Activated naive CD8-positive, alpha-beta T cell treated with anti-CD3 and anti-CD28 coated beads, Interleukin-2, amount 10 ng/mL, durations not matched to agents 7 days and 5 days (primary cell): ENCODE data around the gene UVSSA. TPM values are rescaled to one million over a fixed set of nuclear protein-coding genes. Genes with fewer than 3 reads are reported as not detected.
"Not testable (repeated sequence)": the region's sequence is repeated elsewhere in the genome, so short reads cannot be mapped to it uniquely, and the experiment has no call there.

Experiments used
- ATAC-seq: fragments of 150-1000 bp; cut with Tn5 transposase; one replicate; pipeline ENCODE4 v1.10.0; 2021; ENCODE audit warnings: low read depth, moderate library complexity
- POLR2A ChIA-PET: fragments of 350-600 bp; sonication (Branson Sonifier 250); formaldehyde crosslinking; loops from one replicate; lab custom pipeline; 2021; ENCODE audit warnings: antibody characterized with exemption; lab: Charles Lee
- DNase-seq: peaks from one replicate; pipeline ENCODE4 v3.0.0; 2021
- H3K27ac Mint-ChIP-seq: one replicate; pipeline ENCODE4 v1.8.0; 2022; ENCODE audit warnings: mild to moderate bottlenecking, mixed read lengths
- H3K27me3 Mint-ChIP-seq: one replicate; pipeline ENCODE4 v1.8.0; 2022; ENCODE audit warnings: mild to moderate bottlenecking, moderate library complexity, mixed read lengths
- H3K36me3 Mint-ChIP-seq: one replicate; pipeline ENCODE4 v1.8.0; 2021; ENCODE audit warnings: mild to moderate bottlenecking, mixed read lengths
- H3K4me1 Mint-ChIP-seq: one replicate; pipeline ENCODE4 v1.8.0; 2021; ENCODE audit warnings: mixed read lengths
- H3K4me3 Mint-ChIP-seq: one replicate; pipeline ENCODE4 v1.8.0; 2022; ENCODE audit warnings: mild to moderate bottlenecking, moderate library complexity, mixed read lengths
- H3K9me3 Mint-ChIP-seq: one replicate; pipeline ENCODE4 v1.8.0; 2021; ENCODE audit warnings: mixed read lengths
- total RNA-seq, 2 experiments: library from RNA; stranded (reverse); gene quantifications; one replicate each; pipeline ENCODE4 v1.2.3, GENCODE V29; 2021

The UVSSA gene
- total RNA-seq, 2 experiments from 2014 or later = 30.0 to 30.9 TPM

- Mint-ChIP-seq H3K27ac (no peak overlapping the region), H3K4me1 (no peaks in the 10 kb centered on the region), H3K9me3 (no peaks in the 10 kb centered on the region), H3K27me3 (no peaks in the 10 kb centered on the region), H3K4me3 (no peak overlapping the region), H3K36me3 (no peaks in the 10 kb centered on the region)
- ATAC-seq = no peak
- no peak for DNase-seq
- POLR2A ChIA-PET = no interaction called here
Measured at GRCh38 chr4:1379351-1379781, 32.4 kb downstream of the UVSSA start.

DNA sequence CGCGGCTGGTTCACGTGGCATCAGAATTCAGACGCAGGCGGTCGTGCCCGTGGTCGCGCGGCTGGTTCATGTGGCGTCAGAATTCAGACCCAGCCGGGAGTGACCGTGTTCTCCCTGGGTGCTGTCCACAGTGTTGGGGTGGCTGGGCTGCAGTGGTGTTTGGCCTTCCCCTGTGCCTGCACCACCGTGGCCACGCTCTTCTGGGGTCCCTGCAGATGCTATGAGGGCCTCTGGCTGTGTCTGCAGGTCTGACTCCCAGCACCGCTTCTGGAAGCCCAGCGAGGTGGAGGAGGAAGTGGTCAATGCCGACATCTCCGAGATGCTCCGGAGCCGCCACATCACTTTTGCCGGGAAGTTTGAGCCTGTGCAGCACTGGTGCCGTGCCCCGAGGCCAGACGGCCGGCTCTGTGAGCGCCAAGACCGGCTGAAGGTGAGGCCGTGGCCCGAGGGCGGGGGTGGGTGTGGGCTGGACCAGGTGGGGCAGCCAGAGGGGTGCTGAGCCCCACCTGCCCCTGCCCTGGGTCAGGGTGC is 32.9 kb downstream of the UVSSA start:
- no peak for ATAC-seq
- DNase-seq = peak; percentile 18
- POLR2A ChIA-PET = no interaction called here
- no peaks in the 10 kb centered on the region for H3K4me1 Mint-ChIP-seq
- no peaks in the 10 kb centered on the region for H3K36me3 Mint-ChIP-seq
- H3K27me3 Mint-ChIP-seq = no peaks in the 10 kb centered on the region
- H3K27ac Mint-ChIP-seq = no peak overlapping the region
- H3K4me3 Mint-ChIP-seq = no peak overlapping the region
- H3K9me3 Mint-ChIP-seq = no peaks in the 10 kb centered on the region

- Mint-ChIP-seq H3K4me3 (no peak overlapping the region), H3K36me3 (no peaks in the 10 kb centered on the region), H3K4me1 (no peaks in the 10 kb centered on the region), H3K27me3 (no peaks in the 10 kb centered on the region), H3K27ac (no peak overlapping the region), H3K9me3 (no peaks in the 10 kb centered on the region)
- peak; percentile 19 for DNase-seq
- POLR2A ChIA-PET = no interaction called here
- ATAC-seq = no peak
Measured at GRCh38 chr4:1380368-1381151, 33.6 kb downstream of the UVSSA start.

DNA sequence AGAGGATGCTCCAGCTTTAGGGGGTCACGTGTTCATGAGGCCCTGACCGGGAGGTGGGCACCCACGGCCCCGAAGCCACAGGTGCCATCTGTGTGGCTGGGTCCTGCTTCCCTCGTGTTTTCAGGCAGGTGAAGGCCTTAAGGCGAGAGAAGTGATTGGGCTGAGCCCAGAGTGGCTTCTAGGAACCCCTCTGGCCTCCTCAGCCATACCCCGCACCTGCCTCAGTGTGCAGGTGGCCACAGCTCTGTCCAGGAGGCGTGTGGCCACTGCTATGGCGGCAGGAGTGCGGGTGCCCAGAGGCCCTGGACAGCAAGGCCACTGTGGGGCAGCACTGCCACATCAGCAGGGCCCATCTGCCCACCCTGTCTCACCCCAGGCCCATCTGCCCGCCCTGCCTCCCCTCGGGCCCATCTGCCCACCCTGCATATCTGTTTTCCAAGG is 34.2 kb downstream of the UVSSA start:
- H3K27me3 Mint-ChIP-seq = no peaks in the 10 kb centered on the region
- no peaks in the 10 kb centered on the region for H3K9me3 Mint-ChIP-seq
- H3K27ac Mint-ChIP-seq = no peak overlapping the region
- no peak overlapping the region for H3K4me3 Mint-ChIP-seq
- ATAC-seq = no peak
- POLR2A ChIA-PET = no interaction called here
- H3K4me1 Mint-ChIP-seq = no peaks in the 10 kb centered on the region
- DNase-seq = peak; percentile 15
- H3K36me3 Mint-ChIP-seq = no peaks in the 10 kb centered on the region

DNA sequence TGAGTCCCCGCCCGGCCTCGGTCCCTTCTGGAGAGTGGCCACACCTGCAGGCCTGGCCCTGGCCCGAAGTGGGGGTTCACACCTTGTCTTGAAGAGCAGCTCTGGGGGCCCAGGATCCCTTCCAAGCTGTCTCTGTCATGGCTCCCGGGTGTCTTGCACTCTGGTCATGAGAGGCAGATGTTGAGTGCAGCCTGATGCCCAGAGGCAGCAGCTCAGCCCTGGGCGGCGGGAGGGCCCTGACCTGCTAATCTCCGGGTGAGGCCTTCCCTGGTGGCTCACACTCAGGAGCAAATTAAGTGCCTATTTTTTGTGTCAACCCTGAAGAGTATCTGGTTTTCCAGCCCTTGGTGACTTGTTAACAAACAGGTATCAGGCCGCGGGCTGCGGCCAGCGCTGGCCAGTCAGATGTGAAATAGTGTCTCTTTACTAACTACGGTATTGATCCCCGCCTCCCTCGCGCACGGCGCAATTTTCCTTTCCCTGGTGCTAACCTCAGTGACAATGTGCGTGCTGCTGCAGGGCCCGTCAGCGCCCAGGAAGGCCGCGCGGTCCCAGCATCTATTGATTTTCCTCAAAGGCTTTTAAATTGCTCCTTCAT is 35.0 kb downstream of the UVSSA start:
- POLR2A ChIA-PET = no interaction called here
- Mint-ChIP-seq H3K27me3 (no peaks in the 10 kb centered on the region), H3K9me3 (no peaks in the 10 kb centered on the region), H3K36me3 (no peaks in the 10 kb centered on the region), H3K4me3 (no peak overlapping the region), H3K4me1 (no peaks in the 10 kb centered on the region), H3K27ac (no peak overlapping the region)
- ATAC-seq (no peak), DNase-seq (peak; percentile 19)

- DNase-seq = peak; percentile 24
- H3K9me3 Mint-ChIP-seq = no peaks in the 10 kb centered on the region
- H3K4me1 Mint-ChIP-seq = no peaks in the 10 kb centered on the region
Measured at GRCh38 chr4:1382776-1383727, 36.0 kb downstream of the UVSSA start.

DNA sequence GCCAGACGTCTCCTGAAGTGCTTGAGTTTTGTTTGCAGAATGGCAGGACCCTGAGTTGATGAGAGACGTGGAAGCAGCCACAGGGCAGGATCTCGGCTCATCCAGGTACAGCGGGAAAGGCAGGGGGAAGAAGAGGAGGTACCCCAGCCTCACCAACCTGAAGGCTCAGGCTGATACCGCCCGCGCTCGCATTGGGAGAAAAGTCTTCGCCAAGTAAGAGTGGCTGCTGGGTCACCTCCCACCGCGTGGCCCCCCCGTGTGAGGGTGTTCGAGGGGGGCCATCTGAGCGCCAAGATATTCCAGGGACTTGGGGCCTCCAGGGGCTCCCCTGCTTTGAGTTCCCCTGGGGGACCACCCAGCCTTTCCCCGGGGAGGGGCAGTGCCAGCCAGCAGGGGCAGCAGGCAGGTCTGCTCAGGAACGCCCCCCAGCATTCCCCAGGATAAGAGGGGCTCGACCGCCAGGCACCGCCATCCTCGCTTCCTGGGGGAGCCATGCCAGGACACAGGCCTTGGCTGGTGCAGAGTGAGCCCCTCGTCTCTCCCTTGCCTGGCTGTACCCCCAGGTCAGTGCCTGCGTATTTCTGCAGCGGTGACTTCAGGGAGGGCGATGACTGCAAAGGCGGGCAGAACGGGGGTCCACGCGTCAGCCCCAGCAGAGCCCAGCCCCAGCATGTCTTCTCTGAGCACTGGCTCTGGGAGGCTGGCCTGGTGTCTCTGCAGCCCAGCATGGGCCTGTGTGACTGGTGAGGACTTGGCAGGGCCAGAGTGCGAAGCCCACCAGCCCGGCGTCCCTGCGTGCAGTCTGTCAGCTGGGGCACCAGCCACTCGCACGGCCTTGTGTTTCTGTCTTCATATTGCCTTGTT is 37.0 kb downstream of the UVSSA start:
- POLR2A ChIA-PET = no interaction called here
- peaks cover 9% of the 10 kb centered on the region for H3K36me3 Mint-ChIP-seq
- DNase-seq = no peak
- H3K9me3 Mint-ChIP-seq = peaks cover 6% of the 10 kb centered on the region
- ATAC-seq = no peak
- no peak overlapping the region for H3K27ac Mint-ChIP-seq
- no peak overlapping the region for H3K4me3 Mint-ChIP-seq
- H3K27me3 Mint-ChIP-seq = no peaks in the 10 kb centered on the region
- no peaks in the 10 kb centered on the region for H3K4me1 Mint-ChIP-seq

More at GRCh38 chr4:1382776-1383727, 36.0 kb downstream of the UVSSA start:
- no peak overlapping the region for H3K4me3 Mint-ChIP-seq
- no peaks in the 10 kb centered on the region for H3K27me3 Mint-ChIP-seq
- no peak for ATAC-seq
- POLR2A ChIA-PET = no interaction called here
- no peak overlapping the region for H3K27ac Mint-ChIP-seq
- peaks cover 4% of the 10 kb centered on the region for H3K36me3 Mint-ChIP-seq

DNA sequence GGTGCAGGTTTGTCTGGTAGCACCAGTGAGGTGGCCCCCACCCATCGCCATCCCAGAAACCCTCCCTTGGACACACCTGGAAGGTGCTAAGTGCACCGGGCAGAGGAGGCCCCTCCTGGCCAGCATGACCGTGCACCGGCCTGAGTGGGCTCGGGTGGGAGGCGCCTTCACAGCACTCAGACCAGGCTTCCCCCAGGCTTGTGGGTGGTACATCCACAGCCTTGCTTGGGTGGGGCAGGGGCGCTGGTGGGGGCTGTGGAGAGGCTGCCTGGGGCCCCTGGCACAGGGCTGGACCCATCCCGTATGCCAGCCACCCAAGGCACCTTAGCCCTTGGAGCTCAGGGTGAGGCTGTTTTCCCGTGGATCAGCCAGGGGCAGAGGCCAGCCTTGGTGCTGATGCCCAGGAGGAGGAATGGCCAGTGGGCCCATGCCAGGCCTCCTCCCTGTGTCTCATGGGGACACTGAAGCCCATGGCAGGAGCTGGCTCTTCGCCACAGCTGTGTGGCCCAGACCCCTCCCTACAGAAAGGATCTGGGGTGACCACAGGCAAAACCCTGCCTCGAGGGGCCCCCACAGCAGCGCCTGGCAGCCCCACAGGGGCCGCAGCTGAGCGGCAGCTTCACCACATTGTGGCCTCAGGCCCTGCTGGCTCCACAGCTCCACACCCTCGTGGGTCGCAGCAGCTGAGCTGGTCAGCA is 37.8 kb downstream of the UVSSA start:
- H3K27me3 Mint-ChIP-seq = no peaks in the 10 kb centered on the region
- DNase-seq (peak; percentile 22), ATAC-seq (no peak)
- H3K9me3 Mint-ChIP-seq = peaks cover 6% of the 10 kb centered on the region
- no peaks in the 10 kb centered on the region for H3K4me1 Mint-ChIP-seq
- POLR2A ChIA-PET = no interaction called here
- no peak overlapping the region for H3K27ac Mint-ChIP-seq
- H3K36me3 Mint-ChIP-seq = peaks cover 9% of the 10 kb centered on the region
- no peak overlapping the region for H3K4me3 Mint-ChIP-seq

DNA sequence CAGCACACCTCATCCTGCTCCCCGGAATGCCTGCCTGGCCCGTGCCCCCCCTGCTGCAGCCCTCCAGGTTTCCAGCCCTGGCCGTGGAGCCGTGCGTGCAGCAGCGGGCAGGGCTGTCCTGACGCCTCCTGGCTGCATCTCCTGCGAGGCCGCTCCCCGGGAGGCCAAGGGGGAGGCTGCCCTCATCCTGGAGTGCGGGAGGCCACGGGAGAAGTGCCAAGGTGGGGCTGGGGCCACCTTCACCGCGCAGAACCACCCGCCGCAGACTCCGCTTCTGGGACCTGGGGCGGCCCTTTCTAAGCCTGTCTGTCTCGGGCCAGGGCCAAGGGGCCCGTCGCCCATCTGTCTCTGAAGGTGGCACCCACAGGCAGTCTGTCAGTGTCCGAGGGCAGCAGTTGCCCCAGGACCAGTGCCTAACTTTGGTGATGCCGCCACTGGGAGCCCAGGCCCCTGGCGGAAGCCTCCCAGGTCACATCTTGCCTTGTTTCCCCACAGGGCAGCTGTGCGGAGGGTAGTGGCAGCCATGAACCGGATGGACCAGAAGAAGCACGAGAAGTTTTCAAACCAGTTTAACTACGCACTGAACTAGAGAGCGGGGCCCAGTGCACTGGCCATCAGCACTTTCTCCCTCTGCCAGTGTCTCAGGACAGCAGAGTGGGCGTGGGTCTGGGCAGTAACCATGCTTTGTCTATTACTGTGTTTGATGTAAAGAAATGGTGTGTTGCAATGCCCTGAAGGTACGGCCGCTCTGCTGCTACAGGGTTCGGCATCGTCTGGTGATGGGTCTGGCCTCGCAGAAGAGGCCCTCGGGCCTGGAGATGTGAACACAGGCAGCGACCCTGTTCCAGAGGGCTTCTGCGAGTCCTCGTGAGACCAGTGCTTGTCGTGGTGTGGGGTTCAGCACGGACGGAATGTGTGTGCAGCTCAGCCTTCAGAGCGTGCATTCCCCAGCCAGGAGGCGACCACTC is 38.6 kb downstream of the UVSSA start:
- Mint-ChIP-seq H3K27ac (no peak overlapping the region), H3K36me3 (peaks cover 9% of the 10 kb centered on the region), H3K9me3 (peaks cover 6% of the 10 kb centered on the region), H3K4me3 (no peak overlapping the region), H3K4me1 (no peaks in the 10 kb centered on the region), H3K27me3 (no peaks in the 10 kb centered on the region)
- DNase-seq (peak; percentile 20), ATAC-seq (no peak)
- POLR2A ChIA-PET = no interaction called here

DNA sequence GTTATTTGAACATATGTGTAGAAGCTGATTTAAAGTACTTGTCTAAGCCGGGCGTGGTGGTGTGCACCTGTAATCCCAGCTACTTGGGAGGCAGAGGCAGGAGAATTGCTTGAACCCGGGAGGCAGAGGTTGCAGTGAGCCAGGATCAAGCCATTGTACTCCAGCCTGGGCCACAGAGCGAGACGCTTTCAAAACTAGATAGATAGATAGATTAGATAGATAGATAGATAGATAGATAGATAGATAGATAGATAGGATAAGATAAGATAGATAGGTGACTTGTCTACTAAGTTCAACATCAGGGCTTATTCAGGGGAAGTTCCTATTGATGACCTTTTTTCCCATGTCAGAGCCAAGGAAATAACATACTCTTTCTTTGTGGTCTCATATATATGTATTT is 46.4 kb downstream of the UVSSA start:
- H3K27me3 Mint-ChIP-seq, POLR2A ChIA-PET, H3K27ac Mint-ChIP-seq, H3K4me3 Mint-ChIP-seq, ATAC-seq, H3K4me1 Mint-ChIP-seq: not testable (repeated sequence)
- Mint-ChIP-seq H3K36me3 (peaks cover 18% of the 10 kb centered on the region), H3K9me3 (peaks cover 11% of the 10 kb centered on the region)
- DNase-seq = peak; percentile 6

DNA sequence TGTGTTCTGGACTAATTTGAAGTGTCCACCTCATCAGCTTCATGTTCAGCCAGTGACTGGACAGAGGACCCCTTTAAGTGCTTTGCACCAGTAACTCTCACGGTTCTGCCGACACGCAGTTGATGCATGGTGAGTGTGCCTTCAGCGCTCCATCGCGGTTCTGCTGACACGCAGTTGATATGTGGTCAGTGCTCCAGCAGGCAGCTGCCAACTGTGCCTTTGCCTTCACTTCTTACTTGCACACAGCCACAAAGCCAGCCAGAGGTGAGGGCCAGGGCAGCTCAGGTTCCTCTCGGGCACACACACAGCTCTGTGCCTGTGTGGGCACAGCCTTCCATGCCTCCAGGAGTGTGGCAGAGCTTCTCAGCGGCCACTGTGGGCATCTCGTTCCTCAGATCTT is 46.9 kb downstream of the UVSSA start:
- ATAC-seq (no peak), DNase-seq (peak; percentile 20)
- peaks cover 14% of the 10 kb centered on the region for H3K36me3 Mint-ChIP-seq
- H3K4me1 Mint-ChIP-seq = no peaks in the 10 kb centered on the region
- no peak overlapping the region for H3K27ac Mint-ChIP-seq
- H3K4me3 Mint-ChIP-seq = no peak overlapping the region
- no peaks in the 10 kb centered on the region for H3K27me3 Mint-ChIP-seq
- POLR2A ChIA-PET = no interaction called here
- H3K9me3 Mint-ChIP-seq = peaks cover 7% of the 10 kb centered on the region
